Keratinocyte (primary cell): ENCODE data around the gene MAST3. TPM values are rescaled to one million over a fixed set of nuclear protein-coding genes. Genes with fewer than 3 reads are reported as not detected.

Experiments used
- DNase-seq: peaks from one replicate; pipeline ENCODE4 v3.0.0-alpha.2; 2011; ENCODE audit warnings: low read depth, missing footprints, low spot score
- FAIRE-seq: peaks from 2 replicates; lab custom pipeline; 2011; peaks lifted over from hg19 to GRCh38; lab: Jason Lieb, UNC
- H2AFZ ChIP-seq: 2 replicates; pipeline ENCODE4 v1.6.0; 2012; ENCODE audit warnings: low read length, control low read depth, inconsistent platforms; ENCODE audit not compliant: control insufficient read depth
- H3K27ac ChIP-seq: 2 replicates; pipeline ENCODE4 v1.5.1; 2011; ENCODE audit warnings: low read length; ENCODE audit not compliant: control insufficient read depth, insufficient read depth
- H3K27me3 ChIP-seq: 3 replicates; pipeline ENCODE4 v1.6.0; 2011; ENCODE audit warnings: low read length; ENCODE audit not compliant: control insufficient read depth, insufficient read depth; ENCODE audit errors: extremely low read depth
- H3K36me3 ChIP-seq, 2 experiments: 2 replicates in 1 of 2; 3 replicates in 1 of 2; pipeline ENCODE4 v1.5.1; 2011; ENCODE audit warnings: low read length in 2 of 2, mild to moderate bottlenecking in 1 of 2; ENCODE audit not compliant: control insufficient read depth in 2 of 2, insufficient read depth in 2 of 2; ENCODE audit errors: extremely low read depth in 1 of 2
- H3K4me1 ChIP-seq: 3 replicates; pipeline ENCODE4 v1.5.1; 2011; ENCODE audit warnings: low read length; ENCODE audit not compliant: control insufficient read depth, insufficient read depth; ENCODE audit errors: extremely low read depth
- H3K4me2 ChIP-seq: 3 replicates; pipeline ENCODE4 v1.6.0; 2011; ENCODE audit warnings: low read depth, low read length; ENCODE audit not compliant: control insufficient read depth, insufficient read depth; ENCODE audit errors: extremely low read depth
- H3K4me3 ChIP-seq, 3 experiments: fragments of 200-600 bp in 1 of 3; sonication (generic) in 1 of 3; 2 replicates in 2 of 3; 3 replicates in 1 of 3; pipeline ENCODE4 v1.5.1; 2011 to 2016; ENCODE audit warnings: low read length in 3 of 3, mild to moderate bottlenecking in 3 of 3, control low read depth in 2 of 3, inconsistent platforms in 1 of 3, low read depth in 1 of 3, mixed read lengths in 1 of 3, mixed run types in 1 of 3, moderate library complexity in 1 of 3; ENCODE audit not compliant: control insufficient read depth in 2 of 3, insufficient read depth in 2 of 3; ENCODE audit errors: extremely low read depth in 1 of 3
- H3K79me2 ChIP-seq: 2 replicates; pipeline ENCODE4 v1.6.0; 2012; ENCODE audit warnings: low read length; ENCODE audit not compliant: control insufficient read depth, insufficient read depth
- H3K9ac ChIP-seq: 3 replicates; pipeline ENCODE4 v1.6.0; 2011; ENCODE audit warnings: low read length; ENCODE audit not compliant: control insufficient read depth, insufficient read depth; ENCODE audit errors: extremely low read depth
- H3K9me1 ChIP-seq: 3 replicates; pipeline ENCODE4 v1.6.0; 2011; ENCODE audit warnings: low read length; ENCODE audit not compliant: control insufficient read depth, insufficient read depth; ENCODE audit errors: extremely low read depth
- H3K9me3 ChIP-seq: 2 replicates; pipeline ENCODE4 v1.5.1; 2012; ENCODE audit warnings: low read depth, low read length; ENCODE audit not compliant: control insufficient read depth
- H4K20me1 ChIP-seq: 3 replicates; pipeline ENCODE4 v1.6.0; 2011; ENCODE audit warnings: low read length; ENCODE audit not compliant: control insufficient read depth, insufficient read depth; ENCODE audit errors: extremely low read depth
- EZH2 ChIP-seq: IDR thresholded peaks from one replicate; pipeline ENCODE4 v1.6.1; 2012; ENCODE audit warnings: inconsistent platforms, mild to moderate bottlenecking, low read length, moderate library complexity
- dilution Hi-C: fragments of 300-500 bp; cut with MboI; formaldehyde crosslinking; loops from one replicate; pipeline ENCODE4 v1.7.0; 2020; ENCODE audit warnings: low sequenced_read_pairs; ENCODE audit not compliant: extremely low pct_ligation_motif_present
- polyA plus RNA-seq, 5 experiments: library from polyadenylated mRNA; depleted of rRNA in 3 of 5; stranded (reverse) in 3 of 5; stranded (forward) in 1 of 5; unstranded in 1 of 5; fragments of >200 nt; gene quantifications; 1 replicate in 1 of 5; 2 replicates in 3 of 5; 3 replicates in 1 of 5; pipeline versions ENCODE4 v1.2.1 to v1.2.3, GENCODE V29; 2011 to 2012; ENCODE audit warnings: missing spikeins in 2 of 5, low read depth in 1 of 5, low replicate concordance in 1 of 5
- TF ChIP-seq, protein P1 (sequence below), 3 experiments: IDR thresholded peaks in 1 of 3; conservative IDR thresholded peaks in 1 of 3; optimal IDR thresholded peaks in 1 of 3; 2 replicates in 2 of 3; 3 replicates in 1 of 3; pipeline versions ENCODE3 to v1.5.1; 2011; ENCODE audit warnings: low read length in 3 of 3, mild to moderate bottlenecking in 3 of 3, moderate library complexity in 2 of 3, control low read depth in 1 of 3, inconsistent platforms in 1 of 3; ENCODE audit not compliant: insufficient read depth in 2 of 3; ENCODE audit errors: extremely low read depth in 1 of 3

MAST3 gene
- polyA plus RNA-seq, 1 donor (not counting 4 experiments of a cell fraction or from before 2014, with no cell fraction given): 0.73 TPM

GRCh38 chr19:18122860-18123795 lies 25.6 kb downstream of the MAST3 start:
- TF ChIP-seq EZH2: no peak
- TF ChIP-seq, protein P1, sequence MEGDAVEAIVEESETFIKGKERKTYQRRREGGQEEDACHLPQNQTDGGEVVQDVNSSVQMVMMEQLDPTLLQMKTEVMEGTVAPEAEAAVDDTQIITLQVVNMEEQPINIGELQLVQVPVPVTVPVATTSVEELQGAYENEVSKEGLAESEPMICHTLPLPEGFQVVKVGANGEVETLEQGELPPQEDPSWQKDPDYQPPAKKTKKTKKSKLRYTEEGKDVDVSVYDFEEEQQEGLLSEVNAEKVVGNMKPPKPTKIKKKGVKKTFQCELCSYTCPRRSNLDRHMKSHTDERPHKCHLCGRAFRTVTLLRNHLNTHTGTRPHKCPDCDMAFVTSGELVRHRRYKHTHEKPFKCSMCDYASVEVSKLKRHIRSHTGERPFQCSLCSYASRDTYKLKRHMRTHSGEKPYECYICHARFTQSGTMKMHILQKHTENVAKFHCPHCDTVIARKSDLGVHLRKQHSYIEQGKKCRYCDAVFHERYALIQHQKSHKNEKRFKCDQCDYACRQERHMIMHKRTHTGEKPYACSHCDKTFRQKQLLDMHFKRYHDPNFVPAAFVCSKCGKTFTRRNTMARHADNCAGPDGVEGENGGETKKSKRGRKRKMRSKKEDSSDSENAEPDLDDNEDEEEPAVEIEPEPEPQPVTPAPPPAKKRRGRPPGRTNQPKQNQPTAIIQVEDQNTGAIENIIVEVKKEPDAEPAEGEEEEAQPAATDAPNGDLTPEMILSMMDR (optimal IDR thresholded peaks at IDR 0.05 in 1 of 3, IDR thresholded peaks at IDR 0.05 in 1 of 3, conservative IDR thresholded peaks at IDR 0.05 in 1 of 3; ENCODE audit: extremely low read depth in 1 of 3, insufficient read depth in 2 of 3, low read length in 3 of 3): no peak
- H3K4me1 ChIP-seq: peaks cover 10% of the 10 kb centered on the region
- H3K9me3 ChIP-seq: no peaks in the 10 kb centered on the region
- no peak overlapping the region for H3K4me3 ChIP-seq
- peaks cover 0 to 3% of the 10 kb centered on the region in 2 experiments for H3K36me3 ChIP-seq
- H3K4me2 ChIP-seq: no peak overlapping the region
- FAIRE-seq: no peak
- no peak for DNase-seq
- H3K79me2 ChIP-seq: no peaks in the 10 kb centered on the region
- no peak overlapping the region for H3K9ac ChIP-seq
- dilution Hi-C loops: no loop called here
- no peaks in the 10 kb centered on the region for H3K27me3 ChIP-seq
- no peak overlapping the region for H2AFZ ChIP-seq
- no peaks in the 10 kb centered on the region for H3K9me1 ChIP-seq
- no peaks in the 10 kb centered on the region for H4K20me1 ChIP-seq
- H3K27ac ChIP-seq: no peak overlapping the region

- H2AFZ ChIP-seq: no peak overlapping the region
- H3K27me3 ChIP-seq: no peaks in the 10 kb centered on the region
- peaks cover 0 to 5% of the 10 kb centered on the region in 2 experiments for H3K36me3 ChIP-seq
- no peaks in the 10 kb centered on the region for H4K20me1 ChIP-seq
- H3K4me2 ChIP-seq: no peak overlapping the region
- no peak for TF ChIP-seq EZH2
- TF ChIP-seq, protein P1 (optimal IDR thresholded peaks at IDR 0.05 in 1 of 3, IDR thresholded peaks at IDR 0.05 in 1 of 3, conservative IDR thresholded peaks at IDR 0.05 in 1 of 3; ENCODE audit: extremely low read depth in 1 of 3, insufficient read depth in 2 of 3, low read length in 3 of 3): no peak
- FAIRE-seq (no peak), DNase-seq (no peak)
- H3K9me3 ChIP-seq: no peaks in the 10 kb centered on the region
- no peak overlapping the region for H3K4me3 ChIP-seq
- peaks cover 3% of the 10 kb centered on the region for H3K4me1 ChIP-seq
- dilution Hi-C loops: no loop called here
- H3K9ac ChIP-seq: no peak overlapping the region
- H3K79me2 ChIP-seq: no peaks in the 10 kb centered on the region
- no peak overlapping the region for H3K27ac ChIP-seq
- H3K9me1 ChIP-seq: no peaks in the 10 kb centered on the region
Observed at GRCh38 chr19:18123819-18124218, 26.2 kb downstream of the MAST3 start.
